Hematopoietic multipotent progenitor cell treated with erythropoietin and hydrocortisone succinate and interleukin-3 and kit ligand, for 17 days (in vitro differentiated cells): Measurements from ENCODE around the gene PDGFRB.

ENCODE experiments used
- DNase-seq: peaks from one replicate; pipeline ENCODE4 v3.0.0-alpha.2; 2015; ENCODE audit warnings: low spot score

Gene PDGFRB

DNA sequence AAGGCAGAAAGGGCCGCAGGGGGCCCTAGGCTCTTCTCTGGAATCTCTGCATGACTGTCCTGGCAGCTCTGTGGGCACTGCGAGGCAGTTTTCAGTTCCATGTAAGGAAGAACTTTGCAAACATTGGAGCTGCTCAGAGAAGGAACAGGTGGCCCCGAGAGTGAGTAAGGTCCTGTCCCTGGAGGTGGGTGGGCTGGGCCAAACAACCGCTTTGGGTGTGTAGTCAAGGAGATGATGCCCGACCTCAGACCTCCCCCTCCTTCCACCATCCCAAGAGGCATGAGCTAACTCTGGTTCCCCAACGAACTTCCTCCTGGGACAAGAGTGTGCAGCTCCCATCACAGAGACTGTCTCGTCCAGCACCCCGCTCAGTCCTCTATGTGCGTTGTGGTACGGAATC lies 89.8 kb downstream of the PDGFRB start:
- DNase-seq, result no peak

DNA sequence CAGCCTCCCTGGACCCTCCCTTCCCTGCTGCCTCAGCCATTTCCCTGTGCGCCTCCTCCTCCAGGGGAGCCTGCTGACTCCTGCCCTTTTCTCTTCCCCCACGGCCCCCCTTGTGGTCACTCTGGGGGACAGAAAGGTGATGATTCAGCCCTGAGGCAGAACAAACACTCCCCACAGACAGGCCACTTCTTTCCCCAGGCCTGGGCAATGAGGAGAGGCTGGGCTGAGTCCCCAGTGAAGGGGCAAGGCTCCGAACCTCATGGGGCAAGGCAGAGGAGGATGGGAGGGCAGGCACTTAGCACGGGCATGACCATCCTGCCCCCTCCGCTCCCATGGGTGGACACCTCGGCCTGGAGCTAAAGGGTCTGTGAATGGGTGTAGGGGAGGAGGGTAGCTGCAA lies 90.3 kb downstream of the PDGFRB start:
- no peak for DNase-seq

DNA sequence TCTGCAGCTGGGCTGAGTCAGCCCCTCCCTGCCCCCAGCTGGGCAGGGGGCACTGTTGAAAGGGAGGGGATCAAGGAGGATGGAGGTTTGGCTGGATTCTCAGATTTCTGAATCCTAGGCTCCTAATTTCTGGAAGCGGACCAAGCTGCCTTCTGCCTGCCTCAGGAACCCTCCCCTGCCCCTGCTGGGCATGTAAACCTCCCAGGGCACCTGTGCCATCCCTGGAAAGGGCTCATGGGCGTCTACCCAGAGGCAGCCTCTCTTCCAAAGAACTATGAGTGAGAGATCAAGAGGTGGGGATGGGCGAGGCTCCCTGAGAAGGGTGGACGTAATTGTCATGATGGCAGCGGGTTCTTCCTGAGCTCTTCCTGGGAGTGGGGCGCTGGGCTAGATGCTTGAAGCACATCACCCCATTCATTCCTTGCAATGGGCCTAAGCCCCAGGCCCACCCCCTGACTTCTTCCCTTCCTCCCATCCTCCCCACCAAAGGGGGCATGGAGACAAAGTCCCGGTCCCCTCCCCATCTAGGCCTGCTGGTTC lies 90.9 kb downstream of the PDGFRB start:
- DNase-seq, result no peak
